Colonic mucosa (tissue), 4 donors: ENCODE data around the gene SHROOM1. TPM values are rescaled to one million over a fixed set of nuclear protein-coding genes. Genes with fewer than 3 reads are reported as not detected.

Source experiments
- DNase-seq: peaks from one replicate; pipeline ENCODE4 v3.0.0-alpha.2; 2020
- H3K27ac ChIP-seq: fragments of 200-600 bp; one replicate; pipeline ENCODE4 v1.8.0; 2021
- H3K27me3 ChIP-seq: fragments of 200-600 bp; one replicate; pipeline ENCODE4 v1.8.0; 2021
- H3K36me3 ChIP-seq: fragments of 200-600 bp; one replicate; pipeline ENCODE4 v1.8.0; 2021
- H3K4me1 ChIP-seq: fragments of 200-600 bp; one replicate; pipeline ENCODE4 v1.8.0; 2021; ENCODE audit warnings: mild to moderate bottlenecking
- H3K4me3 ChIP-seq: fragments of 200-600 bp; one replicate; pipeline ENCODE4 v1.8.0; 2021
- H3K9ac ChIP-seq, 2 donors: one replicate each; pipeline ENCODE4 v1.7.0; 2013; ENCODE audit warnings: control low read depth in 2 of 2, low read depth in 2 of 2, low read length in 2 of 2
- H3K9me3 ChIP-seq: fragments of 200-600 bp; one replicate; pipeline ENCODE4 v1.8.0; 2021
- intact Hi-C: fragments of 100-400 bp; cut with DNase I; formaldehyde crosslinking; loops from one replicate; pipeline ENCODE4 v1.14.1; 2022
- total RNA-seq, 2 donors: library from RNA; stranded (reverse); fragmentation: NEBNext Ultra II Directional in 1 of 2; extraction: Animal tissue kit (Norgen Biotek cat#: 25700) in 1 of 2; gene quantifications; one replicate each; pipeline ENCODE4 v1.2.1, GENCODE V29; 2021
- TF ChIP-seq, protein P1 (sequence below): fragments of 200-600 bp; IDR thresholded peaks from one replicate; pipeline ENCODE4 v1.8.0; 2022; ENCODE audit warnings: antibody characterized with exemption, mild to moderate bottlenecking
- donor health status: healthy.
- donor health status: DM: no; HTN: no; CAD: no.
- donor health status: DM: no; HTN: no; CAD: no.

SHROOM1 gene
- total RNA-seq, 2 donors from 2014 or later: 36.9 to 64.1 TPM

DNA sequence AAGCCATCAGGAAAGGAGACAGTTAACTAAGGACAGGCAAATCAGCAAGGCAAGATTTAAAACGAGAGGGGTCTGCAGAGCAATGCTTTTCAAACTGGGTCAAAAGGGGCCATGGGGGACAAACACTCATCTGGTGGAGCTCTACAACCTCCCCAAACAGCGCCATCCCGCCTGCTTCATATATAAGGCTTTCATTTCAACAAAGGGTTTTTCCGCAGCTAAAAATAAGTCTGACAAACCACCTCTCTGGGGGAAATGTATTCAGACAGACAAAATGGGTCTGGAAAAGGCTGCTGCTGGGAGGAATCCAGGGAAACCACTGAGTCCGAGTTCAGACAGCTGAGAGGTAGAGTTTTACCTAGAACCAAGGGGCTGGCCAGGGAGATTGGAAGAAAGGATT is 45.1 kb downstream of the SHROOM1 start:
- intact Hi-C loops: no loop called here
- H3K9ac ChIP-seq: no peak overlapping the region

DNA sequence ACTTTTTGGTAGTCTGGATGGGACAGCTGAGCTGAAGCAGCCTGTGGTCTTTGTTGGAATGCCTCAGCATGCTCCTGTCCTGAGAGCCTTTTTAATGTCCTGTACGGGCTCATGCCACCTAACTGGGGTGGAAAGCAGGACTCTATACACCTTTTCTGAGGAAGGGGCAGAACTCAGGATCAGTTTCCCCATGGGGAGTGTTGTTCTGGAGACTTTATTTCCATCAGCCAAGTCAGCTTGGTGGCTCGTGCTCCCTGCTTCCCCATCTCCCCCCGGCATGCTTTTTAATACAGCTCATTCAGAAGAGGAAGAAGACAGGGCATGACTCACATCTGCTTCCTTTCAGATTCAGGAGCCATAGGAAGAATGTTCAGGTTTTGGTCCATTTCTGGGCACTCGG is 48.3 kb downstream of the SHROOM1 start:
- Histone ChIP-seq H3K9ac (no peak overlapping the region), H3K27ac (no peak overlapping the region), H3K9me3 (no peaks in the 10 kb centered on the region), H3K4me1 (no peaks in the 10 kb centered on the region), H3K4me3 (no peak overlapping the region), H3K36me3 (no peaks in the 10 kb centered on the region), H3K27me3 (no peaks in the 10 kb centered on the region)
- TF ChIP-seq, protein P1, sequence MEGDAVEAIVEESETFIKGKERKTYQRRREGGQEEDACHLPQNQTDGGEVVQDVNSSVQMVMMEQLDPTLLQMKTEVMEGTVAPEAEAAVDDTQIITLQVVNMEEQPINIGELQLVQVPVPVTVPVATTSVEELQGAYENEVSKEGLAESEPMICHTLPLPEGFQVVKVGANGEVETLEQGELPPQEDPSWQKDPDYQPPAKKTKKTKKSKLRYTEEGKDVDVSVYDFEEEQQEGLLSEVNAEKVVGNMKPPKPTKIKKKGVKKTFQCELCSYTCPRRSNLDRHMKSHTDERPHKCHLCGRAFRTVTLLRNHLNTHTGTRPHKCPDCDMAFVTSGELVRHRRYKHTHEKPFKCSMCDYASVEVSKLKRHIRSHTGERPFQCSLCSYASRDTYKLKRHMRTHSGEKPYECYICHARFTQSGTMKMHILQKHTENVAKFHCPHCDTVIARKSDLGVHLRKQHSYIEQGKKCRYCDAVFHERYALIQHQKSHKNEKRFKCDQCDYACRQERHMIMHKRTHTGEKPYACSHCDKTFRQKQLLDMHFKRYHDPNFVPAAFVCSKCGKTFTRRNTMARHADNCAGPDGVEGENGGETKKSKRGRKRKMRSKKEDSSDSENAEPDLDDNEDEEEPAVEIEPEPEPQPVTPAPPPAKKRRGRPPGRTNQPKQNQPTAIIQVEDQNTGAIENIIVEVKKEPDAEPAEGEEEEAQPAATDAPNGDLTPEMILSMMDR: no peak
- intact Hi-C loops: no loop called here
- no peak for DNase-seq

More for the DNA sequence above, 45.1 kb downstream of the SHROOM1 start:
- TF ChIP-seq, protein P1: no peak
- Histone ChIP-seq H3K27ac (no peak overlapping the region), H3K36me3 (no peaks in the 10 kb centered on the region), H3K27me3 (no peaks in the 10 kb centered on the region), H3K4me1 (no peaks in the 10 kb centered on the region), H3K4me3 (no peak overlapping the region), H3K9me3 (no peaks in the 10 kb centered on the region)
- DNase-seq: no peak

DNA sequence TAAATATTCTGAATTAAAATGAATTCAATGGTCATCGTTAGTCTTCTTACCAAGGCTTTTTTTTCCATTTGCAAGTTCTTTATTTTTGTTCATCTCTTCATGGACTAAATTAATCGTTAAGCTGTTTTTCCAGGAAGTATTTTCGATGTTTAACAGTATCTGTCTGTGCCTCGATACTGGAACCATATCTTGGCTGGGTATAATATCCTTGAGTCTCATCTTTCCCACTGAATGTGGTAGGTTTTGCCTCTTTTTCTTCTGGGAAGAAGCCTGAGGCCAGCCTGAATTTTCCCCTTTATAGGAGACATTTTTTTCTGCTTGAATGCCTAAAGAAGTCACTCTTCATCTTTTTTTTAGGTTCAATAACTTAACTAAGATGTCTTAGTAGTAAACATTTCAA is 49.4 kb downstream of the SHROOM1 start:
- H3K9me3 ChIP-seq: no peaks in the 10 kb centered on the region
- no peaks in the 10 kb centered on the region for H3K27me3 ChIP-seq
- intact Hi-C loops: no loop called here
- H3K4me1 ChIP-seq: no peaks in the 10 kb centered on the region
- no peak overlapping the region for H3K4me3 ChIP-seq
- TF ChIP-seq, protein P1: no peak
- no peak overlapping the region for H3K27ac ChIP-seq
- no peaks in the 10 kb centered on the region for H3K36me3 ChIP-seq
- H3K9ac ChIP-seq: no peak overlapping the region
- DNase-seq: no peak

DNA sequence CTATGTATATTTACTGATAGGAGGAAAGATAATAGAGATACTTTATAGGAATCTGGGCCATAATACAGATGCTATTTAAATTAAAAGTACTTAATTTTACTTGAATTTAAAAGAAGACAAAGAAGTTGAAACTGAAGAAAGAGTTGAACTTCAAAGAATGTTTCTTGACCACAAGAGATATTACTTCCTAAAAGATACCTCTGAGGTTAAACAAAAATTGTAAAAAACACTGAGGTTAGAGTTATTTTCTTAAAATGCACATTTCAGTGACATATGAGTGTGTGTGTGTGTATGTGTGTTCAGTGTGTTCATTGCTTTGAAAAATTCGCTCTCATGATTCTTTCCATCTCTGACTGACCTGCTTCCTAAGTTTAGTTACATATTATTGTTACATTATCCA is 49.9 kb downstream of the SHROOM1 start:
- Histone ChIP-seq H3K27me3 (no peaks in the 10 kb centered on the region), H3K9me3 (no peaks in the 10 kb centered on the region), H3K27ac (no peak overlapping the region), H3K9ac (no peak overlapping the region), H3K36me3 (no peaks in the 10 kb centered on the region), H3K4me3 (no peak overlapping the region), H3K4me1 (peaks cover under 1% of the 10 kb centered on the region)
- no peak for DNase-seq
- TF ChIP-seq, protein P1: no peak
- intact Hi-C loops: no loop called here

DNA sequence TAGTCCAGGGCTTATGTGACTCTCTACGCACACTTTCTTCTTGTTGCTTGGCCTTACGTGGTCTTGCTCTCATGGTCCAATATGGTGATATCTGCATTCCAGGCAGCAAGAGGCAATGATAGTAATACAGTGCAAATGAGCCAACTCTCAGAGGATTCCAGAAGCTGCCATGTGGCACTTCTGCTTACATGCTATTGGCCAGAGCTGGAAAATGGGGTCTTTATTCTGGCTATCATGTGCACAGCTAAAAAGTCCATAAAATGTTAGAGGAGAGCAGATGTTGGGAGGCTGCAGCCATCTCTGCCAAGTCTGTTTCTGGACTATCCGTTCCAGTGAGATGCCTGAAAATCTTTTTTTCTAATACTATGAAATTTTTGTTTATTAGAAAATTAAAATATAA is 50.5 kb downstream of the SHROOM1 start:
- TF ChIP-seq, protein P1: no peak
- intact Hi-C loops: no loop called here
- Histone ChIP-seq H3K4me3 (no peak overlapping the region), H3K36me3 (no peaks in the 10 kb centered on the region), H3K4me1 (peaks cover 7% of the 10 kb centered on the region), H3K9ac (no peak overlapping the region), H3K27me3 (no peaks in the 10 kb centered on the region), H3K9me3 (no peaks in the 10 kb centered on the region), H3K27ac (no peak overlapping the region)
- DNase-seq: no peak

DNA sequence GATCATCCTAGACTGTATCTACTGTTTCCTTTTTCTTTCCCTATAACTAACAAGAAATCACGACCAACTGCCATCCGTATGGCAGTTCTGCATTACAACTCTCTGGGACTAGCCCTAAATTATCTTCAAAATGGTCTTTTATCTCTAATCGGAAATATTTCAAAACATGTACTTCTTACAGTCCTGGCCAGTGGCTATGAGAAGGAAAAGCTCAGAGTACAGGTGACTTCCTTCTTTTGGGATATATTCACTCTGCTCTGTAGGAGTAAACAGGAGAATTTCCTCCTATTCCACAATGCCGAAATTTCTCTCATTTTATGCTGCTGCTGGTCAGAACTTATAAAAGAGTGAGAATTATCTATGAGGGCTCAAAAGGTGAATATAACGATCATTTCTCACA is 51.6 kb downstream of the SHROOM1 start:
- Histone ChIP-seq H3K27me3 (no peaks in the 10 kb centered on the region), H3K4me1 (peaks cover 8% of the 10 kb centered on the region), H3K4me3 (no peak overlapping the region), H3K36me3 (no peaks in the 10 kb centered on the region), H3K27ac (no peak overlapping the region), H3K9me3 (no peaks in the 10 kb centered on the region), H3K9ac (no peak overlapping the region)
- intact Hi-C loops: no loop called here
- no peak for DNase-seq
- TF ChIP-seq, protein P1: no peak
